ENCODE results near the gene SPAG16.
"Not testable (repeated sequence)": the region's sequence is repeated elsewhere in the genome, so short reads cannot be mapped to it uniquely, and the experiment has no call there.

GRCh38 chr2:213701365-213701764 lies 417.1 kb downstream of the SPAG16 start:
- not testable (repeated sequence) for TF ChIP-seq CTCF (IDR thresholded peaks at IDR 0.05; ENCODE audit: low read depth, low read length); EZH2phosphoT487 (IDR thresholded peaks at IDR 0.05; ENCODE audit: low read depth)
